GM18508 (cell line): Measurements from ENCODE around the gene CFAP61.
"Not testable (repeated sequence)": the region's sequence is repeated elsewhere in the genome, so short reads cannot be mapped to it uniquely, and the experiment has no call there.

Experiments
- ATAC-seq: cut with Tn5 transposase; IDR thresholded peaks from one replicate; pipeline ENCODE4 v1.9.1; 2021; ENCODE audit warnings: moderate number of reproducible peaks; ENCODE audit not compliant: insufficient read depth, unreplicated experiment

The CFAP61 gene

DNA sequence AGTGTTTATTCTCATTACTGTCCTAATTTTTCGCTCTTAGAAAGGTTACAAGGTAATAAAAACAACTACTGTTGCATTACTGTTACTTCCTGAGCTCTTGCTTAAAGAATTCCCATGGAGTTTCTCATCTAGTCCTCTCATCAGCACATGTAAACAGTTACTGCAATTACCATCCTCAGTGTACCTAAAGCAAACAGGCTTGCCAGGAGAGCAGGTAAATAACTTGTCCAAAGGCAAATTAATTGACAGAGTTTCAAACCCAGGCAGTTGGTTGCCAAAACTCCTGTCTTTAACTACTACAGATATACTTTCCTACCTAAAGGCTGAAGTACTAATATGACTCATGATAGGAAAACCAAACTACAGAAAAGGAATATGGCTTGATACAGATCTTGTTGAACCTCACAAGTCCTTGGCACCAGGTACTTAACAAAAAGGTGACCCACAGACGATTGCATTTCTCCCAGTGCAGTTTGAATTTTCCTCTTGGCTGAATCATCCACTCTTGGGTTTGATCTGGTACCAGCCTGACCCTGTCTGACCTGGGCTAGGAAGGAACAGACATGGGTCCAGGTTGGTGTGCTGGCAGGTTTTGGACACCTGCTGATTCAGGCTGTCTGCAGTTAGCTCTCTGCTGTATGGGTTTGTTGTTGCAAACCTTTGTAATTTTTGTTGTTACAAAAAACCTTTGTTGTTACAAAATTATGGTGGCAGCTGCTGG lies 153.0 kb downstream of the CFAP61 start:
- no peak for ATAC-seq

DNA sequence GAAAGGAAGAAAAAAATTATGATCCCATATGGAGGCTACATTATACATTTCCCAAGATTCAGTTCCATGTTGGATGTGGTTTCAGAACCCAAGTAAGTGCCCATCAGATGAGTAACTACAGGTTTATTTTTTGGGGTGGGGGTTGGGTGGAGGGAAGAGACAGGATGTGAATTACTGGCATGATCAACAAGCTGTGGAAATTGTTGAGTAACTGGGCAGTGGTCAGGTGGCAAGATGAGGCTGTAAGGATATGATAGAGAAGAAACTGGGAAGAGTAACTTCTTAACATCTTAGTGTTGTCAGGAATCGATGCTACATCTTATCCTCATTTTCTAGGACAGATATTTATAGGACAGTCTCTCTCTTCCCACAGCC lies 153.5 kb downstream of the CFAP61 start:
- ATAC-seq: no peak

DNA sequence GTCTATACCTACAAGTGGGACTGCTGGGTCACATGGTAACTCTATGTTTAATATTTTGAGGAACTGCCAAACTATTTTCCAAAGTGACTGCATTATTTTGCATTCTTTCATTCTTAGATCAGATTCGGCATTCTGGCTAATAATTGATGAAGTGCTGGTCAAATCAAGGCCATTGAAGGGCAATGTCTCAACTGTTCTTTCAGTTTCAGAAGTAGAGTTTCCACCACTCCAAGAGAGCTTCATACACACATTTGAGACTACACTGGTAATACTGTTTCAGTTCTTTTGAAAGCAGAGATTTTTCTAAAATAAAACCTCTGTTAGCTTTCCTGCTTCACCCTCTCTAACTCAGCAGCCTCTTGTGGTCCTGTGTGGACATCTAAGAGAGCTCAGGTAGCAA lies 154.5 kb downstream of the CFAP61 start:
- peak; percentile 87 for ATAC-seq

DNA sequence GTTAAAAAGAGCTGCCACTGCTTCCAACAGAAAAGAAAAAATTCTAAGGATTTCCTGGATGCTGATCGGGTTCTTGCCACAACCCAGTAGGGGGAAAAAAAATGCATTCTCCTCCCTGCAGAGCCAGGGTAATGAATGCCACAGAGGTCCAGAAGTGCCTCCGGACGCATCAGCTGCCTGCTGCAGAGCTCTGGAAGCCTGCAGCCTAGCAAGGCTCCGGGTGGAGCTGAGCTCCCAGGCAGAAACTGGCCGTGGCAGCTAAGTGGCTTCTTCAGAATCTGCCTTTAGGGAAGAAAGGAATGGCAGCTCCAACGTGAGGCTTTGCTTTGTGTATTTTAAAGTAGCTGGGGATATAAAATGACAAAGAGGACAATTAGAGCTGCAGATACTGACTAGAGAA lies 155.0 kb downstream of the CFAP61 start:
- no peak for ATAC-seq

DNA sequence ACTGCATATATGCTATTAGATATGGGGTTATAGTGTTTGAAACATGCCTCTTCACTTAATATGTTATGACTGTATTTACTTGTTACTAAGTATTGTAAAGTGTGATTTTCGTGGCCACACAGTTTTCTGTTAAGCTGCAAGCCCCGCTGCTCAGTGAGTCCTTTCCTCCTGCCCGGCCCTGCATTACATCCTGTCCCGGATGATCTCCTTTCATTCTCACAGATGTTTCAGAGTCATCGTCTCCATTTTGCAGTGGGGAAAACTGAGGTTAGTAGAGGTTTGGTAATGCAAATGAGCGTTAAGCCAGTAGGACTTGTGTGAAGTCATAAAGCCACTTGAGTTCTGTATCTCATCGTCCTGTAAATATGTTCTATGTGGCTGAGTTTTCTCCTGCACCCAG lies 155.5 kb downstream of the CFAP61 start:
- ATAC-seq: no peak

DNA sequence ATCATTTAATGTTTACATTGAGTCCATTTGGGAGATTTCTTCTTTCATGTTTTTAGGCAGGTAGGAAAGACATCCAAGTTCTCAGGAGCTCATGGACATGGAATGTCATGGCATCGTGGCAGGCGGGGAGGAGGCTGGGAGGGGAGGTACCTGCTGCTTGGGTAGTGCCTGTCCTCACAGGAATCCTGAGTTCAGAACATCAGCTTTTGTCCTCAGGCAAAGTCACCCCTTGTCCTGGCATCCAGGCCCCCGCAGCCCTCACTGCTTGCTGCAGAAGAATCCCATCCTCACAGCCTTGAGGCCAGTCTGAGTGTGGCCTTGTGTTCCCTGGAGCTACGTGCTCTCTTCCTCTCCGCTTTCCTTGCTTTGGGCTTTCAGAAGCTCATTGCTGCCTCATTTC lies 157.4 kb downstream of the CFAP61 start:
- ATAC-seq: no peak

DNA sequence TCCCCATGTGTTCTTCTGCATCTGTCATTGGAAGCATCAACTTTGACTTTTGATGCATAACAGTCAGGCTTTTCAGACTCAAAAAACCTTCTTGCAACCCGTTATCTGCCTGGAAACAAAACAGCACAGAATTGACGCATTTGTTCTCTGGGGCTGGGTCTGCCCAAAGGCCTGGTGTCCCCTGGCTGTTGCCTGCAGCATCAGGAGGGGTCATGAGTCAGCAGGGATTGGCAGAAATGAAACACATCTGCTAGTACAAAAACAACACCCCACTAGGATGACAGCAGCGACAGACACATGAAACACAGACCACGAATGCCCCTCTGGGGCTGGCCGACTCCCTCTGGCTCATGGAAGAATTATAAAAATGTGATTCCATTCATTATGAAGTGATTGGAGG lies 158.0 kb downstream of the CFAP61 start:
- ATAC-seq: no peak

DNA sequence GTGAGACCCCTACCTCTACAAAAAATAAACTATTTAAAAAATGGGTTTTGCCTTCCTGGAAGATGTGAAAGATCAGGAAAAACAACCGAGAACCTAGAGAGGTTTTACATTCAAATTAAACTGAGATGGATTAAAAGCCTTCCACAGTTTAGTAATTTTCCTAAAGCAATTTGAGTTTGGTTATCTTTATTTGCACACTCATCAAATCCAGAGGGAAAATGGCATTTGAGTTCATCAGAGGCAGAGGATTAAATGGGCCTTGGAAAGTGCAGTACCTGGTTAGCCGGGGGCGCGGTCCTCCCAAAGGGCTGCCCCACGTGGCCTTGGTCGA lies 158.6 kb downstream of the CFAP61 start:
- no peak for ATAC-seq

DNA sequence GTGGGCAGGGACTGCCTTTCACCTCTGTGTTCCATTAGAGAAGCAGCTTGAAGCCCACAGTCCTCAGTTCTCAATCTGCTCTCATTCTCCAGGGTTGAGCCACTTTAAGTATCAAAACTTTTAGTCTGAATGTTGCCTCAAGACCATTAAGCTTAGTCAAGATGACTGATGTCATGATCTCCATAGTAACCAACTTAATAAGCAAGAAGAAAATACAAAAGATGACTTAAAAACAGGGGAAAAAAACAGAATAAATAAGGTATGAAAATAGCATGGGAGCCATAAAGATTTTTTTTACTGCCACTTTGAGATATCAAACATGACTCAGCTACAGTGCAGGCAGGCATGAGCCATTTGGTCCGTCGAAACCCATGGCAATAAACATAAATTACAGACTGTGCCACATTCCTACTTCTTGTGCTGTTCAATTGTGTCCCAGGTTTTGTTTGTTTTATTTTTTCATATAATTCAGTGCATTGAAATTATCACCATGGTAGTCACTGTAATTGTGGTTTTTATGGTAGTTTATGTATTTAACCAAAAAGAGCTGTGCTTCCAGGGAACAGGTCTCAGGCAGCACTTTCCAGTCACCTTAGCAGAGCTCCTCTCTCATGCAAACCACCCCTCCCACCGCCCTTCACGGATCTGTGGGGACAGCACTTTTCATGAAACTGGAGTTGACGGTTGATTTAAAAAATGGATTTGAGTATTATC lies 159.1 kb downstream of the CFAP61 start:
- ATAC-seq: no peak

DNA sequence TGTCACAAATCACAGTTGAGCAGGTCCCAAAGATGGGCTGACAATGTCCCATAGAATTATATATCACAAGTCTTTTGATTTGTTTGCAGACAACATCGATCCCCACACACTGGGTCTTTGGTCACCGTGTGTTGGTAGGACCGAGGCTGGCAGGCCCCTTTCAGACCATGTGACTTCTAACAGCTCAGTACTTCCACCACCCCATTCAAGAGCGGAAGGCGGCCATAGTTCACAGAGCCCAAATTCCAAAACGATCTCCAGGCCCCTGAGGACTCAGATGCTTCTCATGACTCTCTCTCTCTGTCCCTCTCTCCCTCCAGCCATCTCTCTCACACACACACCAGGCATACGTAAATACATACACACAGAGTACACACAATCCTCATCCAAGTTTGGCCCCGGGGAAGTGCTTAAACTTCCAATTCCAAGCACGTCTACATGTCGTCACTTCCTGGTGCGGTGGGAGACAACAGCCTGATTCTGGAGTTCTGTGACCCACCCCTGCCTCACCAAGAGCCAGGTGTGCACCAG lies 159.7 kb downstream of the CFAP61 start:
- ATAC-seq: no peak

DNA sequence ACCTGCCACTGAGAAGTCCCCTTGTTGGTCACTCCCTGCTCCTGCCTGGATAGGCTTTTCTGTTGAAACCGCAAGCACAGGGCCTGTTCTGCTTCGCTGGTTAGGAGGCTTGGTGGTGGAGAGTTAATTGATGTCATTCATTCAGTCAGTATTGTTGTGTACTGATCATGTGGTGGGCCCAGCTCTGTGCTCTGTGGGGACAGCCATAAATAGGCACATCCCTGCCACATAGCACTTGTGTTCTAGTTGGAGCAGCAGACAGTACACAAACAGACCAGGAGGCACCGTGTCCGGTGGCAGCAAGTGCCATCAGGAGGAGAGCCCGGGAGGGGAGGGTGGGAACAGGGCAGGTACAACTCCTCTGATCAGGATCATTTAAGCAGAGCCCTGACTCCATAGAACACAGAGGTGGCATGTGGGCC lies 160.4 kb downstream of the CFAP61 start:
- ATAC-seq: no peak

DNA sequence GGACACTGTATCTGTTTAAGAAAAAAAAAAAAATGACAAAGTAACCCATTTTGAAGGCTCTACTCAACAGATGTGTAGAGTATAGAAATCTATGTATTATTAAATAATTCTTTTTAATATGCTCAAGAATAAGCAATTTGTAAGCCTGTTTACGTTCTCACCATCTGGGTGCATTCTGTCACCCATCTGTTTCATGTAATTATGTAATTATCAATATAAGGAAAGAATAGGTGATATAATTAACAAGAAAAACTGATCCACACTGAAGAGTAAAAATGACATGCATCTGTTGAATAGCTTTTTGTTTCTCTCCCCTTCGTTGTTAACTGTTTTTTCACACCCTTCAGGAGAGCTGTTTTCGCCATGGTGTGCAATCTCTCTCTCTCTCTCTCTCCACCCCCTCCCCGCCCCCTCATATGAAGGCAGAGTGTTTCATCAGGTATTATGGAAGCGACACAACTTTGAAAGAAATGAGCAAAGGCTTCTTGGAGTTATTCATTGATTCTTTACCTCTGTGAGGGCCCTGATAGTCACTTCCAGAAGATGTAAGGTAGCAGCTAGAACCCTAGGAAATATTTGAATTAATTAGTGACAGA lies 161.3 kb downstream of the CFAP61 start:
- no peak for ATAC-seq

DNA sequence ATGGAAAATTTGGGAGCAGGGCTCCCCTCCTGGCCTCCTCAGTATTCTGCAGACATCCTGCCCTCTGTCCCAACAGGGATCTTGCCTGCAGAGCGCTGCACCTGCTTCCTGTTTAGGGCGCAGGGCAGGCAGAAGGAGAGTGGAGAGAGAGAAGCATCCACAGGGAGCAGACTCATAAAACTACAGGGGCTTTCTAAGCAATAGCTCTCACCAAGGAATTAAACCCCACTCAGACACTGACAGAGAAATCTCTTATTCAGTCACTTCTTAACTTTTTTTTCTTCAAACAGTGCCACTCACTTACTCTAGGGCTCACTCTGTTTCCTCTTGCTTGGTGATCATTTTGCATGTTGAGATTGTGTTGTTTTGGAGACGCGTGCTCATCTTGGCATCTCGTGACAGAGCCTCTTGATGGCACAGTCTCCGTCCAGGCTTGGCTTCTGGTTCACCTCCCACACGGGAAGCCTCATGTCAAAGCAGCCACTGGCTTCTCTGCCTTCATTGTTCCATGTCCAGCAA lies 162.5 kb downstream of the CFAP61 start:
- ATAC-seq: no peak

DNA sequence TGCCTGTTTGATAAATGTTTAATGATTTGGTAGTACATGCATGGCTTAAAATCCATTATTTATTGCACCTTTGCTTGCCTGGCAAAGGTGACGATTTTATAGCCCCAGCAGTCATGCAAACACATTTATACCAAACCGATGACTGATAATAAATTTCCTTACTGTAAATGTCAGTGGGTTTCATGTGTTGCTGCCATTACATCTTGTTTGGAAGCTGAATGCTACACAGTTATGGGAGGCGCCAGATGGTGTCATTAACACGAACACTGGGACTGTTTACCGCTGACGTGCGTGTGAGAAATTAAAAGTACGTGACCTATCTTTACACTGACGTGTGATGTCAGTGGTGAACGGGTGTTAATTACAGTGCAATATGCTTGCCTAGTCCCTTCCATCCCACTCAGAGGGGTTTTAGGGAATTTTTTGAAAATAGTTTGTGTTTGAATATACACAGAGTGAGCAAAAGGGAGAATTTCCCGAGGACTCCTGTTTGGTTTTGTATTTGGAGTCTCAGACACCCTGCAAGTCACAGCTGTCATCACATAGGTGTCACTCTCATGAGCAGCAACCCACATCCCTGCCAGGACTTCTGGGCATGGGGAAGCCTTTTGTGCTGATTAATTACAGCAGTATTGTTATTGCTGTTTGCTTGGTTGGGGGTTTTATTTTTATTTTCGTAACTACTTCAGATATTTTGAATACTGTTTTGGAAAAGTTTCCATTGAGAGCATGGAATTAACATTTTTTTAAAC lies 163.8 kb downstream of the CFAP61 start:
- no peak for ATAC-seq

DNA sequence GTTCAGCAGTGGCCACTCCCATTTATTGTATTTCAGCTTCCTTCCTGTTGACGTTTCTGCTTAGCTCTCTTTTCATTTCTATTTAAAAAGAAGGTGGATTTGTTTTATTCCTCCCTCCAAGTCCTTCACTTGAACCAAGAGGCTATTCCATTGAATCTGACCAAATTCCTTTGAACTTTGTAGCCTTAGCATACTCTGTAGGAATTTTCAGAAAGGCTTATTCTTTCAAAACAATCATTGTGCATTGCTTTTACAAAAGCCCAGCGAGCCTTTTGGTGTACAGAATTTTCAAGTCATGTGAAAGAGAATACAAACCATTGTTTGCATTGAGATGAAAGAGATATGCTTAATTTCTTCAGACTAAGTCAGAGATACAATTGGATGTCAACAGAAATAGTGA lies 164.6 kb downstream of the CFAP61 start:
- ATAC-seq: no peak

DNA sequence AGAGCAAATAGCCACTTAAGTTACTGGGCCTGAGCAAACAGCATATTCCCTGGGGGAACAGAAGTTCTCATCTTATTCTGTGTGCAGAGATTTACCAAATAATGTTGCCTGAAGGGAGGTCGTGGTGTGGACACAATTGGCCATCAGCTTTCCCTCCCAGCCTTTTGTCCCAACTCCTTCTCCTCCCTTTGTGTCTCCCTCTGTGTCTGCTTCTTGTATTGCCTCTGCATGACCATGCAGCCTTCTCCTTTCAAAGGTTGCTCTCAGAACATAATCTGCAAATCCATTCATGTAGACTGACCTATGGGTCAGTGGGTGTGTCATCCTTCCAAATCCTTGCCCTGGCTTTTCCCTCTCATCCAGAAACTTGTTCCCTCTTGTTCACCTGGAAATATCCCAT lies 165.3 kb downstream of the CFAP61 start:
- ATAC-seq: no peak

DNA sequence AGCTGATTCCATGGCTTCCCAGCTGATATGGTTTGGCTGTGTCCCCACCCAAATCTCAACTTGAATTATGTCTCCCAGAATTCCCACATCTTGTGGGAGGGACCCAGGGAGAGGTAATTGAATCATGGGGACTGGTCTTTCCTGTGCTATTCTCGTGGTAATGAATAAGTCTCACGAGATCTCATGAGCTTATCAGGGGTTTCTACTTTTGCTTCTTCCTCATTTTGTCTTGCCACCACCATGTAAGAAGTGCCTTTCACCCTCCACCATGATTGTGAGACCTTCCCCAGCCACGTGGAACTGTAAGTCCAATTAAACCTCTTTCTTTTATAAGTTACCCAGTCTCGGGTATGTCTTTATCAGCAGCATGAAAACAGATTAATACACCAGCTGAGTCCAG lies 165.8 kb downstream of the CFAP61 start:
- ATAC-seq: not testable (repeated sequence)

DNA sequence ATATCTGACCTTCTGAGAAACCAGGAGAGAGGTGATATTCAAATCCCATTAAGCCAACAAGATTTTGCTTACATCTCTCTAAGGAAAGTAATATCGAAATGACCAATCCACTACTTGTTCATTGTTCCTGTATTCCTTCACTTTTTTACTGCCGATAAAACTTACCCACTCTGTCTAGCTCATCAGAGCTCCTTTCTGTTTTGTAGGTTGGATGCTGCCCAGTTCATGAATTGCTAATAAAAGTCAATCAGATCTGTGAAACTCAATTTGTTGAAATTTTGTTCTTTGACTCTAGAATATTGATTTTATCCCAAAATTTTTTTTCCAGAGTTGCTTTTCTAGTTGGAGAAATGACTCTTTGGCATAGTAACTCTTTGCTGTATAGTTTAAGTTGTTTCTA lies 166.7 kb downstream of the CFAP61 start:
- no peak for ATAC-seq

DNA sequence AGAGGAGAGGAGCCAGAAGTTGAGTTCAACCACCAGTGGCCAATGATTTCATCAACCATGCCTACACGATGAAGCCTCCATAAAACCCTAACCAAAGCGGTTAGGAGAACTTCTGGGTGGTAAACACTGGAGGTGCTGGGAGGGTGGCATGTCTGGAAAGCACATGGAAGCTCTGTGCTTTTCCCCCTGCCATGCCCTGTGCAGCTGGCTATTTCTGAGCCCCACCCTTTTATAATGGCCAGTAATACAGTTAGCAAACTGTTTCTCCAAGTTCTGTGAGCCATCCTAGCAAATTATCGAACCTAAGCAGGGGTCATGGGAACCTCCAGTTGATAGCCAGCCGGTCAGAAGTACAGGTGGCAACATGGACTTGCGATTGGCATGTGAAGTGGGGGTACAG lies 167.8 kb downstream of the CFAP61 start:
- ATAC-seq: no peak

DNA sequence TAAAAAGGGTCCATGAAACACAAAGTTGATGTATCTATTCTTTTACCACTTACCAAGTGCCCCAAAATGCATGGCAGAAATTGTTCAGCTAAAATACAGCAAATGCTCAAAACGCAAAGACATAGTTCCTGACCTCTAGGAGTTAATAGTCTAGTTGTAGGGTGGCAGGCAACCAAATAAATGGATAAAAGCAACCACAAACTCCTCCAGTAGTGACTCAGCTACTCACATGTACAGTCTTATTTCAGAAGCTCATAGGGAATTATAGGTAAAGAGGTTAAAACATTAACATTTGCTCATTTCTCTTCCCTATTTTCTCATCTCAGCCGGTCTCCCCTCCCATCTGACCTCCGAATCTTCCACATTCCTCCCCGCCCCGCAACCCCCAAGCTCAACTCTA lies 171.6 kb downstream of the CFAP61 start:
- no peak for ATAC-seq

DNA sequence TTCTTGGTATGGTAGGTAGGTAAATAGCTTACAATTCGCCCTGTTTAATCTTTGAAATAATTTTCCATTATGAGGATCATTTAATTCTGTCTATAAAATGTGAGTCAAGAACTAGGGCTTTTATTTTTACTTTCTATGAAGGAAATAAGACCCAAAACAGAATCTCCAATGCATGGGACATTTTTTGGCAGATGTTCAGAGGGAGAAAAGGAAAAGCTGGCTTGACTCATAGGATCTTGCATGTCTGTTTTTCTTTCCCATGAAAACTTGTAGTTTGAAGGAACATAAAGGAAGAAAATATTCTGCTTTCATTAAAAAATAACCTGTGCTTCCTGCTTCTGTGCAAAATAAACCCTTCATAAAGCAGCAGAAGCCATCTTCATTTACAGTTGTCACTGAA lies 172.5 kb downstream of the CFAP61 start:
- ATAC-seq: no peak
